ENCODE measurements around the gene PRICKLE2.

The PRICKLE2 gene

GRCh38 chr3:64237083-64237482 is 11.8 kb upstream of the PRICKLE2 start:
- Histone ChIP-seq H3K4me2 (ENCODE audit: low read length) (no peak overlapping the region), H4K20me1 (ENCODE audit: control insufficient read depth, insufficient read depth, low read depth, low read length) (no peaks in the 10 kb centered on the region), H3F3A (ENCODE audit: control insufficient read depth, insufficient read depth) (no peaks in the 10 kb centered on the region), H3K27ac (ENCODE audit: low read depth, low read length) (no peak overlapping the region), H3K27me3 (ENCODE audit: control insufficient read depth, low read length) (no peaks in the 10 kb centered on the region), H3K36me3 (ENCODE audit: control insufficient read depth, low read length) (no peaks in the 10 kb centered on the region), H3K9me2 (replicated peaks; ENCODE audit: control insufficient read depth, low read length) (no peaks in the 10 kb centered on the region), H3K79me2 (ENCODE audit: control insufficient read depth, low read length) (no peaks in the 10 kb centered on the region), H3K4me3 (ENCODE audit: low read length) (no peak overlapping the region), H3K4me1 (ENCODE audit: control insufficient read depth, low read length) (no peaks in the 10 kb centered on the region), H3K9me3 (ENCODE audit: control insufficient read depth, insufficient read depth, low read length) (no peaks in the 10 kb centered on the region)
- TF ChIP-seq CTCF (IDR thresholded peaks at IDR 0.05; ENCODE audit: low read depth, low read length, poor library complexity, severe bottlenecking) (no peak), EZH2phosphoT487 (IDR thresholded peaks at IDR 0.05; ENCODE audit: borderline replicate concordance, low read length) (no peak)

GRCh38 chr3:64235605-64236004 is 10.3 kb upstream of the PRICKLE2 start:
- Histone ChIP-seq H3K36me3 (ENCODE audit: control insufficient read depth, low read length) (no peaks in the 10 kb centered on the region), H3K79me2 (ENCODE audit: control insufficient read depth, low read length) (no peaks in the 10 kb centered on the region), H3K9me3 (ENCODE audit: control insufficient read depth, insufficient read depth, low read length) (no peaks in the 10 kb centered on the region), H4K20me1 (ENCODE audit: control insufficient read depth, insufficient read depth, low read depth, low read length) (no peaks in the 10 kb centered on the region), H3K4me2 (ENCODE audit: low read length) (no peak overlapping the region), H3K4me1 (ENCODE audit: control insufficient read depth, low read length) (no peaks in the 10 kb centered on the region), H3K9me2 (replicated peaks; ENCODE audit: control insufficient read depth, low read length) (no peaks in the 10 kb centered on the region), H3K27me3 (ENCODE audit: control insufficient read depth, low read length) (no peaks in the 10 kb centered on the region), H3F3A (ENCODE audit: control insufficient read depth, insufficient read depth) (no peaks in the 10 kb centered on the region), H3K4me3 (ENCODE audit: low read length) (no peak overlapping the region), H3K27ac (ENCODE audit: low read depth, low read length) (no peak overlapping the region)
- TF ChIP-seq EZH2phosphoT487 (IDR thresholded peaks at IDR 0.05; ENCODE audit: borderline replicate concordance, low read length) (no peak), CTCF (IDR thresholded peaks at IDR 0.05; ENCODE audit: low read depth, low read length, poor library complexity, severe bottlenecking) (no peak)

- Histone ChIP-seq H3K27ac (ENCODE audit: low read depth, low read length) (no peak overlapping the region), H3K4me2 (ENCODE audit: low read length) (no peak overlapping the region), H3K9me2 (replicated peaks; ENCODE audit: control insufficient read depth, low read length) (no peaks in the 10 kb centered on the region), H3K36me3 (ENCODE audit: control insufficient read depth, low read length) (no peaks in the 10 kb centered on the region), H3K4me1 (ENCODE audit: control insufficient read depth, low read length) (no peaks in the 10 kb centered on the region), H3K9me3 (ENCODE audit: control insufficient read depth, insufficient read depth, low read length) (no peaks in the 10 kb centered on the region), H3K27me3 (ENCODE audit: control insufficient read depth, low read length) (no peaks in the 10 kb centered on the region), H3F3A (ENCODE audit: control insufficient read depth, insufficient read depth) (no peaks in the 10 kb centered on the region), H3K79me2 (ENCODE audit: control insufficient read depth, low read length) (no peaks in the 10 kb centered on the region), H4K20me1 (ENCODE audit: control insufficient read depth, insufficient read depth, low read depth, low read length) (no peaks in the 10 kb centered on the region), H3K4me3 (ENCODE audit: low read length) (no peak overlapping the region)
- TF ChIP-seq CTCF (IDR thresholded peaks at IDR 0.05; ENCODE audit: low read depth, low read length, poor library complexity, severe bottlenecking), result no peak
- no peak for TF ChIP-seq EZH2phosphoT487 (IDR thresholded peaks at IDR 0.05; ENCODE audit: borderline replicate concordance, low read length)
These were observed 9.3 kb upstream of the PRICKLE2 start for GRCh38 chr3:64234571-64234970.

- Histone ChIP-seq H3K9me3 (ENCODE audit: control insufficient read depth, insufficient read depth, low read length) (no peaks in the 10 kb centered on the region), H3K27ac (ENCODE audit: low read depth, low read length) (no peak overlapping the region), H3K27me3 (ENCODE audit: control insufficient read depth, low read length) (no peaks in the 10 kb centered on the region), H3K9me2 (replicated peaks; ENCODE audit: control insufficient read depth, low read length) (no peaks in the 10 kb centered on the region), H3K4me3 (ENCODE audit: low read length) (no peak overlapping the region), H3K36me3 (ENCODE audit: control insufficient read depth, low read length) (no peaks in the 10 kb centered on the region), H3F3A (ENCODE audit: control insufficient read depth, insufficient read depth) (no peaks in the 10 kb centered on the region), H3K79me2 (ENCODE audit: control insufficient read depth, low read length) (no peaks in the 10 kb centered on the region), H3K4me1 (ENCODE audit: control insufficient read depth, low read length) (no peaks in the 10 kb centered on the region), H4K20me1 (ENCODE audit: control insufficient read depth, insufficient read depth, low read depth, low read length) (no peaks in the 10 kb centered on the region), H3K4me2 (ENCODE audit: low read length) (no peak overlapping the region)
- TF ChIP-seq CTCF (IDR thresholded peaks at IDR 0.05; ENCODE audit: low read depth, low read length, poor library complexity, severe bottlenecking) (no peak), EZH2phosphoT487 (IDR thresholded peaks at IDR 0.05; ENCODE audit: borderline replicate concordance, low read length) (no peak)
These were observed 7.6 kb upstream of the PRICKLE2 start for GRCh38 chr3:64232821-64233220.

All from DOHH2 (cell line).